IPS-NIHi7 (cell line): ENCODE data around the gene MST1.
A peak's percentile ranks its signal among the peaks of the same experiment; 100 is the strongest.

Source experiments
- DNase-seq: peaks from one replicate; pipeline ENCODE4 v3.0.0; 2012; ENCODE audit warnings: mixed read lengths; ENCODE audit errors: extremely low spot score

Gene MST1

GRCh38 chr3:49717959-49718857 is 28.9 kb upstream of the MST1 start:
- DNase-seq, result no peak

GRCh38 chr3:49717211-49717958 is 28.1 kb upstream of the MST1 start:
- DNase-seq, result no peak

- DNase-seq, result no peak
These were observed 27.5 kb upstream of the MST1 start for GRCh38 chr3:49716691-49717210.

GRCh38 chr3:49716169-49716568 is 26.9 kb upstream of the MST1 start:
- no peak for DNase-seq

GRCh38 chr3:49715611-49716121 is 26.4 kb upstream of the MST1 start:
- DNase-seq, result no peak

GRCh38 chr3:49714728-49715550 is 25.7 kb upstream of the MST1 start:
- DNase-seq, result no peak

GRCh38 chr3:49713336-49714105 is 24.2 kb upstream of the MST1 start:
- DNase-seq, result no peak

GRCh38 chr3:49712631-49713317 is 23.5 kb upstream of the MST1 start:
- no peak for DNase-seq

GRCh38 chr3:49712166-49712565 is 22.9 kb upstream of the MST1 start:
- no peak for DNase-seq

- no peak for DNase-seq
These were observed 22.2 kb upstream of the MST1 start for GRCh38 chr3:49711489-49711888.

- no peak for DNase-seq
These were observed 20.6 kb upstream of the MST1 start for GRCh38 chr3:49709852-49710251.

- DNase-seq, result no peak
These were observed 17.8 kb upstream of the MST1 start for GRCh38 chr3:49707113-49707480.

GRCh38 chr3:49706456-49707112 is 17.3 kb upstream of the MST1 start:
- no peak for DNase-seq

- no peak for DNase-seq
These were observed 16.2 kb upstream of the MST1 start for GRCh38 chr3:49705390-49705960.

GRCh38 chr3:49704629-49705028 is 15.4 kb upstream of the MST1 start:
- DNase-seq, result no peak

- DNase-seq, result no peak
These were observed 14.7 kb upstream of the MST1 start for GRCh38 chr3:49703956-49704355.

- DNase-seq, result peak; percentile 93
These were observed 14.2 kb upstream of the MST1 start for GRCh38 chr3:49703443-49703927.

GRCh38 chr3:49702672-49703071 is 13.4 kb upstream of the MST1 start:
- no peak for DNase-seq

GRCh38 chr3:49701388-49702077 is 12.3 kb upstream of the MST1 start:
- DNase-seq, result peak; percentile 66
